KG1 (cell line): ENCODE measurements around the gene HOTAIR.

Experiments
- DNase-seq: peaks from one replicate; lab custom pipeline; 2025; lab: John Stamatoyannopoulos, UW

HOTAIR gene

GRCh38 chr12:53974084-53975063 is at the start of gene HOTAIR:
HOTAIR (minus strand) TSS chr12:53974954.
- DNase-seq: no peak

- DNase-seq: no peak
These were observed 49.4 kb upstream of the HOTAIR start for GRCh38 chr12:54024127-54024526.

- DNase-seq: no peak
These were observed 48.5 kb upstream of the HOTAIR start for GRCh38 chr12:54022960-54023884.

- DNase-seq: no peak
These were observed 46.8 kb upstream of the HOTAIR start for GRCh38 chr12:54021432-54022013.

GRCh38 chr12:54020591-54021405 is 46.0 kb upstream of the HOTAIR start:
- DNase-seq: no peak

- DNase-seq: no peak
These were observed 45.3 kb upstream of the HOTAIR start for GRCh38 chr12:54019924-54020590.

- no peak for DNase-seq
These were observed 44.5 kb upstream of the HOTAIR start for GRCh38 chr12:54019091-54019811.

- no peak for DNase-seq
These were observed 43.8 kb upstream of the HOTAIR start for GRCh38 chr12:54018468-54018984.

- no peak for DNase-seq
These were observed 43.2 kb upstream of the HOTAIR start for GRCh38 chr12:54017878-54018467.

GRCh38 chr12:54017027-54017788 is 42.5 kb upstream of the HOTAIR start:
- no peak for DNase-seq

GRCh38 chr12:54016478-54016964 is 41.8 kb upstream of the HOTAIR start:
- no peak for DNase-seq

GRCh38 chr12:54016051-54016450 is 41.3 kb upstream of the HOTAIR start:
- no peak for DNase-seq

- no peak for DNase-seq
These were observed 40.5 kb upstream of the HOTAIR start for GRCh38 chr12:54015018-54015931.

- no peak for DNase-seq
These were observed 39.7 kb upstream of the HOTAIR start for GRCh38 chr12:54014377-54015017.

GRCh38 chr12:54012631-54013409 is 38.1 kb upstream of the HOTAIR start:
- no peak for DNase-seq
